ENCODE measurements around the gene SOBP.

GRCh38 chr6:107550241-107550840, 60.4 kb downstream of the SOBP start:
- TF ChIP-seq CTCF (IDR thresholded peaks at IDR 0.05) (no peak), POLR2A (IDR thresholded peaks at IDR 0.05) (no peak), EP300 (IDR thresholded peaks at IDR 0.05) (no peak)
